IPS DF 6.9 (cell line): Measurements from ENCODE around the gene CEBPZOS.

Source experiments
- DNase-seq: peaks from one replicate; pipeline ENCODE4 v3.0.0-alpha.2; 2013; ENCODE audit warnings: low read depth, low spot score
- H3K27ac ChIP-seq: one replicate; pipeline ENCODE4 v1.5.1; 2013; ENCODE audit warnings: low read length, control low read depth
- H3K27me3 ChIP-seq: 2 replicates; pipeline ENCODE4 v1.6.1; 2013; ENCODE audit warnings: mild to moderate bottlenecking, low read length; ENCODE audit not compliant: control insufficient read depth, insufficient read depth
- H3K36me3 ChIP-seq: 2 replicates; pipeline ENCODE4 v1.6.1; 2013; ENCODE audit warnings: low read length; ENCODE audit not compliant: control insufficient read depth, insufficient read depth
- H3K4me1 ChIP-seq: 2 replicates; pipeline ENCODE4 v1.6.1; 2013; ENCODE audit warnings: low read length; ENCODE audit not compliant: control insufficient read depth, insufficient read depth
- H3K4me3 ChIP-seq: 2 replicates; pipeline ENCODE4 v1.5.1; 2013; ENCODE audit warnings: mild to moderate bottlenecking, low read length
- H3K9me3 ChIP-seq: 2 replicates; pipeline ENCODE4 v1.6.1; 2013; ENCODE audit warnings: low read length, inconsistent platforms; ENCODE audit not compliant: control insufficient read depth, insufficient read depth
- WGBS: extraction: QIAGEN DNeasy Blood & Tissue Kit; methylation state at CpG from one replicate; pipeline ENCODE4 v1.1.7; 2013; ENCODE audit warnings: mixed read lengths, missing lambda C conversion rate; ENCODE audit not compliant: insufficient read length, insufficient coverage; 5-methylcytosine and 5-hydroxymethylcytosine counted together

CEBPZOS gene

GRCh38 chr2:37168217-37168981 lies 27.9 kb upstream of the CEBPZOS start:
- H3K4me3 ChIP-seq = no peak overlapping the region
- peak; percentile 67 for DNase-seq
- no peaks in the 10 kb centered on the region for H3K36me3 ChIP-seq
- no peak overlapping the region for H3K27ac ChIP-seq
- H3K9me3 ChIP-seq = no peaks in the 10 kb centered on the region
- no peaks in the 10 kb centered on the region for H3K4me1 ChIP-seq
- H3K27me3 ChIP-seq = no peaks in the 10 kb centered on the region
- WGBS = no CpG with 5 or more reads among the region's 17 CpGs

DNA sequence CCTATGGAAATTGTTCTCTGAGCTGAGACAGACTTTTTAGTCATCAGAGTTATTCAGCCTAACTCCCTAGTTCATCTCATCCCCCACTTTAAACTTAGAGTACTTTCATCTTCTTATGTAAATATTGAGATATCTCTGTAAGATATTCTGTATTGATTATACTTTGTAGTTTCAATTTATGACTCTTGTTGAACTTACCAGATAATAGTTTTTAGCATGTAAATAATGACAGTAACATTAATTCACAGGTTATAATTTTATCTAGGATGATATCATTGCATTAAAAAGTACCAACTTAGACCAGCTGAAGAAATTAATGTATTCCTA lies 24.7 kb upstream of the CEBPZOS start:
- Histone ChIP-seq H3K27ac (no peak overlapping the region), H3K9me3 (no peaks in the 10 kb centered on the region), H3K36me3 (no peaks in the 10 kb centered on the region), H3K27me3 (no peaks in the 10 kb centered on the region), H3K4me3 (no peak overlapping the region), H3K4me1 (no peaks in the 10 kb centered on the region)
- DNase-seq = no peak

GRCh38 chr2:37173741-37174140 lies 22.6 kb upstream of the CEBPZOS start:
- no peak for DNase-seq
- H3K27ac ChIP-seq = no peak overlapping the region
- WGBS = no CpG with 5 or more reads among the region's 1 CpG
- H3K9me3 ChIP-seq = no peaks in the 10 kb centered on the region
- H3K4me3 ChIP-seq = no peak overlapping the region
- H3K4me1 ChIP-seq = no peaks in the 10 kb centered on the region
- H3K36me3 ChIP-seq = no peaks in the 10 kb centered on the region
- H3K27me3 ChIP-seq = no peaks in the 10 kb centered on the region

GRCh38 chr2:37180006-37180639 lies 16.2 kb upstream of the CEBPZOS start:
- Histone ChIP-seq H3K27ac (no peak overlapping the region), H3K4me3 (no peak overlapping the region), H3K9me3 (no peaks in the 10 kb centered on the region), H3K27me3 (no peaks in the 10 kb centered on the region), H3K36me3 (no peaks in the 10 kb centered on the region), H3K4me1 (peaks cover 2% of the 10 kb centered on the region; the same call in 1 of the 2 replicates)
- no CpG with 5 or more reads among the region's 4 CpGs for WGBS
- no peak for DNase-seq

DNA sequence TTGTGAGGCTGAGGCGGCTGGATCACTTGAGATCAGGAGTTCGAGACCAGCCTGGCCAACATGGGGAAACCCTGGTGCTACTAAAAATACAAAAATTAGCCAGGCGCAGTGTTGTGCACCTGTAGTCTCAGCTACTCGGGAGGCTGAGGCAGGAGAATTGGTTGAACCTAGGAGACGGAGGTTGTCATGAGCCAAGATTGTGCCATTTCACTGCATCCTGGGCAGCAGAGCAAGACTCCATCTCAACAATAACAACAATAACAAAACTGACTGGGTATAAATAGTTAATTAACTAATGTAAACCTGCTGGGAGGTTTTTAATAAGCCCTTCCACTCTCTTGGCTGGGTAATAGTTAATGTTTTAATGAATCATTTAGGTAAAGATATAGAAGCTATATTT lies 15.7 kb upstream of the CEBPZOS start:
- no CpG with 5 or more reads among the region's 5 CpGs for WGBS
- H3K27ac ChIP-seq = no peak overlapping the region

GRCh38 chr2:37181726-37182684 lies 14.3 kb upstream of the CEBPZOS start:
- no CpG with 5 or more reads among the region's 17 CpGs for WGBS
- Histone ChIP-seq H3K9me3 (no peaks in the 10 kb centered on the region), H3K36me3 (no peaks in the 10 kb centered on the region), H3K4me3 (no peak overlapping the region), H3K27me3 (no peaks in the 10 kb centered on the region), H3K27ac (no peak overlapping the region), H3K4me1 (peaks cover 2% of the 10 kb centered on the region; the same call in 1 of the 2 replicates)
- no peak for DNase-seq

More for the DNA sequence above, 15.7 kb upstream of the CEBPZOS start:
- H3K4me3 ChIP-seq = no peak overlapping the region
- no peaks in the 10 kb centered on the region for H3K36me3 ChIP-seq
- DNase-seq = no peak
- peaks cover 2% of the 10 kb centered on the region; the same call in 1 of the 2 replicates for H3K4me1 ChIP-seq
- no peaks in the 10 kb centered on the region for H3K27me3 ChIP-seq
- H3K9me3 ChIP-seq = no peaks in the 10 kb centered on the region

DNA sequence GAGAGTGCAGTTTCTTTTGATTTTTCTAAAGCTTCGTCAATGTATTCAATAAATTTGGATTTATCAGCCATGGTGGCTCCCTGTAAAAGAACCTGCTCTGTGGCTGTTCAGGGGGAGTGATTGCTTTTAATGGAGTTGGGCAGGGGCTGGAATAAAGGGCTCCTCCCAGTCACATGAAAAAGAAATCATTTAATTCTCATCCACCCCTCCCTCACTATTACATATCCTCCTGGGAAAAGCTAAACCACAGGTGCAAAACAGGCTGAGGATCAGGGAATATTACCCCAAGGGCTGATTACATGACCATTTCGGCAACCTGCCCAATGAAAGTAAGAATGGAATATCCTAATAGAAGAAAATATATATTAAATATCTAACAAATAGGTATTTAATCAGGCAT lies 7.7 kb upstream of the CEBPZOS start, which contains the start of gene SULT6B1:
SULT6B1 (minus strand) TSS at position 101 of the 400 bp plus-strand sequence; CDS start at position 71, 30 bp downstream.
- no peak for DNase-seq
- Histone ChIP-seq H3K27me3 (no peaks in the 10 kb centered on the region), H3K36me3 (no peaks in the 10 kb centered on the region), H3K9me3 (no peaks in the 10 kb centered on the region), H3K27ac (no peak within 1 kb of the TSS), H3K4me3 (no peak within 1 kb of the TSS), H3K4me1 (peaks cover 10% of the 10 kb centered on the region)
- WGBS = no CpG with 5 or more reads among the region's 2 CpGs

GRCh38 chr2:37189452-37190153 lies 6.7 kb upstream of the CEBPZOS start:
- DNase-seq = no peak
- Histone ChIP-seq H3K36me3 (no peaks in the 10 kb centered on the region), H3K4me1 (peaks cover 10% of the 10 kb centered on the region), H3K4me3 (no peak overlapping the region), H3K27ac (no peak overlapping the region), H3K27me3 (no peaks in the 10 kb centered on the region), H3K9me3 (no peaks in the 10 kb centered on the region)
- WGBS = no CpG with 5 or more reads among the region's 6 CpGs

GRCh38 chr2:37190290-37190689 lies 6.0 kb upstream of the CEBPZOS start:
- no peaks in the 10 kb centered on the region for H3K9me3 ChIP-seq
- H3K4me1 ChIP-seq = peaks cover 10% of the 10 kb centered on the region
- WGBS = no CpG with 5 or more reads among the region's 4 CpGs
- H3K27ac ChIP-seq = no peak overlapping the region
- no peaks in the 10 kb centered on the region for H3K27me3 ChIP-seq
- no peak overlapping the region for H3K4me3 ChIP-seq
- no peaks in the 10 kb centered on the region for H3K36me3 ChIP-seq
- no peak for DNase-seq

- H3K4me1 ChIP-seq = peaks cover 10% of the 10 kb centered on the region
- H3K36me3 ChIP-seq = no peaks in the 10 kb centered on the region
- no peaks in the 10 kb centered on the region for H3K9me3 ChIP-seq
- no peak for DNase-seq
- WGBS = no CpG with 5 or more reads among the region's 4 CpGs
- no peak overlapping the region for H3K27ac ChIP-seq
- H3K4me3 ChIP-seq = no peak overlapping the region
- H3K27me3 ChIP-seq = no peaks in the 10 kb centered on the region
Measured at GRCh38 chr2:37191253-37191652, 5.0 kb upstream of the CEBPZOS start.
